Mesothelial cell of epicardium (in vitro differentiated cells): ENCODE measurements around the gene SYT3. TPM values are rescaled to one million over a fixed set of nuclear protein-coding genes. Genes with fewer than 3 reads are reported as not detected.
"Not testable (repeated sequence)": the region's sequence is repeated elsewhere in the genome, so short reads cannot be mapped to it uniquely, and the experiment has no call there.

Experiments
- DNase-seq, 2 experiments: peaks; one replicate each; pipeline ENCODE4 v3.0.0; 2021; ENCODE audit warnings: low spot score in 2 of 2; ENCODE audit not compliant: unreplicated experiment in 2 of 2
- H3K27ac Mint-ChIP-seq: 2 replicates; pipeline ENCODE4 v1.8.0; 2021; ENCODE audit warnings: mixed read lengths
- H3K27me3 Mint-ChIP-seq: 2 replicates; pipeline ENCODE4 v1.8.0; 2021; ENCODE audit warnings: low read depth, mixed read lengths
- H3K36me3 Mint-ChIP-seq: 2 replicates; pipeline ENCODE4 v1.8.0; 2021; ENCODE audit warnings: mixed read lengths
- H3K4me1 Mint-ChIP-seq: 2 replicates; pipeline ENCODE4 v1.8.0; 2021; ENCODE audit warnings: mixed read lengths
- H3K4me3 Mint-ChIP-seq: 2 replicates; pipeline ENCODE4 v1.8.0; 2021; ENCODE audit warnings: mild to moderate bottlenecking, moderate library complexity, mixed read lengths
- H3K9me3 Mint-ChIP-seq: 2 replicates; pipeline ENCODE4 v1.8.0; 2021; ENCODE audit warnings: mixed read lengths
- total RNA-seq: library from RNA; stranded (reverse); gene quantifications from 3 replicates; pipeline ENCODE4 v1.2.1, GENCODE V29; 2021
- TF ChIP-seq, protein P1 (sequence below): fragments of 200-600 bp; sonication (generic); IDR thresholded peaks from one replicate; pipeline ENCODE4 v1.5.0; 2021; ENCODE audit warnings: antibody characterized with exemption; ENCODE audit not compliant: unreplicated experiment

SYT3 gene
- total RNA-seq, 1 donor from 2014 or later, result 0.60 TPM

DNA sequence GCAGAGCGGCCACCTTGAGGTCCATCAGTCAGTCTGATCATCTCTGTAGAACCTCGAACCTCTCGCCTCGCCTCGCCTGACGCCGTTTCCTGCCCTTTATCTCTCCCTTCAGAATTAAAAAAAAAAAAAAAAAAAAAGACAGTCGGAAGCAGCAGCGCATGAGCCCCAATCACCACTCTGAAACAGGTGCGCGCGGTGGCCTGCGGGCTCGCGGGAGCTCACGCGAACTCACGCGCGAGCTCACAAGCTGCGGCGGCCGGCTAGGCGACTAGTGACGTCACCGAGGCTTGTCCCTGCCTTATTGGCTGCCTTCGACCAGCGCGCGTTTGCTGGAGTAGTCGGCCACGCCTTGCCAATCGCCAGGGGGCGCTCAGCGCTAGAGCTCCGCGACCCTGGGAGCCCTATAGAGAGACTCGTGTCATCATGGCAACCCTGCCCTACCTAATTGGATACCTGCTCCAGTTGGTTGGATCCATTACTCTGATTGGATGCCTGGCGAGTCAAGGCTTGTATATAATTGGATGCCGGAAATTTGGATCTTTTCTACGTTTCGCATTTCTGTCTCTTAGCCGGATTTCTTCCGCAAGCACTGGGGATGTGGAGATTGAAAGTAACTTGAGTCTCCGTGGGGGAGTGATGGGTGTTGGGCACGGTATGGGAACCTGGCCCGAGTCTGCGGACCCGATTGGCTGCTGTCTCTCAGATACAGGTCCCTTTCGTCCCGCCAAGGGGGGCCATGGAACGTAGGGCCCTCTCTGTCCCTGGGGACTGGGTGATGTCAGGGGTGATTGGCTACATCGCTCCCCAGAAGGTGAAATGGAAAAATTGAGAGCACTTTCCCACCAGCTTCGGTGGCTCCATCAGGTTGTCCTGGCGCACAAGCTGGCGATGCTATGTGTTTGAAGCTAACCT, 31.6 kb downstream of the SYT3 start:
- H3K27me3 Mint-ChIP-seq, result peaks cover 52% of the 10 kb centered on the region

DNA sequence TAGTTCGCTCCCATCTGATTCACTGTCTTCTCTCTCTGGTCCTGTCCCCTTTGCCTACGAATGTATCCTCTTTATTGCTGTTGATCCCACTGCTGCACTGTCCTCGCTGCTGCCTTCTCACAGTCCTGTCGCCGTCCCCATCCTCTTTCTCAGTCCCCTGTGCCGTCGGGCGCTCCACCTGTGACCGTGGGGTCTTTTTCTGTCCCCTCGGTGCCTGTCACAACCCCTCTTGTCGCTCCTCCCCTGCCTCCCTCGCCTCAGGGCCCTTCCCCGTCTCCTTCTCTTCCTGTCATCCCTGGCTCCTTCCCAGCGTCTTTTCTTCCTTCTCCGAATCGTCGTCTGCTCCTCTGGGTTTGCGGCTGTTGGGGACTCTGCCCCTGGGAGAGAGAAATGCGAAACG, 32.3 kb downstream of the SYT3 start:
- Mint-ChIP-seq H3K9me3 (peaks cover 9% of the 10 kb centered on the region), H3K27ac (no peak overlapping the region), H3K4me3 (no peak overlapping the region), H3K27me3 (peaks cover 58% of the 10 kb centered on the region), H3K36me3 (no peaks in the 10 kb centered on the region), H3K4me1 (no peaks in the 10 kb centered on the region)
- TF ChIP-seq, protein P1, sequence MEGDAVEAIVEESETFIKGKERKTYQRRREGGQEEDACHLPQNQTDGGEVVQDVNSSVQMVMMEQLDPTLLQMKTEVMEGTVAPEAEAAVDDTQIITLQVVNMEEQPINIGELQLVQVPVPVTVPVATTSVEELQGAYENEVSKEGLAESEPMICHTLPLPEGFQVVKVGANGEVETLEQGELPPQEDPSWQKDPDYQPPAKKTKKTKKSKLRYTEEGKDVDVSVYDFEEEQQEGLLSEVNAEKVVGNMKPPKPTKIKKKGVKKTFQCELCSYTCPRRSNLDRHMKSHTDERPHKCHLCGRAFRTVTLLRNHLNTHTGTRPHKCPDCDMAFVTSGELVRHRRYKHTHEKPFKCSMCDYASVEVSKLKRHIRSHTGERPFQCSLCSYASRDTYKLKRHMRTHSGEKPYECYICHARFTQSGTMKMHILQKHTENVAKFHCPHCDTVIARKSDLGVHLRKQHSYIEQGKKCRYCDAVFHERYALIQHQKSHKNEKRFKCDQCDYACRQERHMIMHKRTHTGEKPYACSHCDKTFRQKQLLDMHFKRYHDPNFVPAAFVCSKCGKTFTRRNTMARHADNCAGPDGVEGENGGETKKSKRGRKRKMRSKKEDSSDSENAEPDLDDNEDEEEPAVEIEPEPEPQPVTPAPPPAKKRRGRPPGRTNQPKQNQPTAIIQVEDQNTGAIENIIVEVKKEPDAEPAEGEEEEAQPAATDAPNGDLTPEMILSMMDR, result no peak
- no peak for DNase-seq

More for the DNA sequence above, 31.6 kb downstream of the SYT3 start:
- DNase-seq, result peak; percentile 68 to 83
- H3K9me3 Mint-ChIP-seq, result peaks cover 9% of the 10 kb centered on the region
- TF ChIP-seq, protein P1, result no peak
- H3K27ac Mint-ChIP-seq, result no peak overlapping the region
- no peak overlapping the region for H3K4me3 Mint-ChIP-seq
- no peaks in the 10 kb centered on the region for H3K4me1 Mint-ChIP-seq
- no peaks in the 10 kb centered on the region for H3K36me3 Mint-ChIP-seq

DNA sequence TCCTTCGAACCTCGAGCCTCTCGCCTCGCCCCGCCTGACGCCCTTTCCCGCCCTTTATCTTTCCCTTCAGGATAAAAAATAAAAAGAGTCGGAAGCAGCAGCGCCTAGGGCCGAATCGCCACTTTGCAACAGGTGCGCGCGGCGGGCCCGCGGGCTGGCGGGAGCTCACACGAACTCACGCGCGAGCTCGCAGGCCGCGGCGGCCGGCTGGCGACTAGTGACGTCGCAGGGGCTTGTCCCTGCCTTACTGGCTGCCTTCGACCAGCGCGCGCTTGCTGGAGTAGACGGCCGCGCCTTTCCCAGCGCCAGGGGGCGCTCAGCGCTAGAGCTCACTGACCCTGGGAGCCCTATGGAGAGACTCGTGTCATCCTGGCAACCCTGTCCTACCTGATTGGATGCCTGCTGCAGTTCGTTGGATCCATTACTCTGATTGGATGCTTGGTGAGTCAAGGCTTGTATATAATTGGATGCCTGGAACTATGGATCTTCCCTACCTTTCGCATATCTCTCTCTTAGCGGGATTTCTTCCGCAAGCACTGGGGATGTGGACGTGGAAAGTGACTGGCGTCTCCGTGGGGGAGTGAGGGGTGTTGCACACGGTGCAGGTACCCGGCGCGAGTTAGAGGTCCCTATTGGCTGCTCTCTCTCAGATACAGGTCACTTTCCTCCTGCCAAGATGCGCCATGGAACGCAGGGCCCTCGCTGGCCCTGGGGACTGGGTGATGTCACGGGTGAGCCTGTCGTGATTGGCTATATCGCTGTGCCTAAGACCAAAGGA, 33.4 kb downstream of the SYT3 start:
- not testable (repeated sequence) for H3K36me3 Mint-ChIP-seq, DNase-seq, H3K27ac Mint-ChIP-seq, H3K4me1 Mint-ChIP-seq, H3K9me3 Mint-ChIP-seq, H3K4me3 Mint-ChIP-seq
- H3K27me3 Mint-ChIP-seq, result peaks cover 67% of the 10 kb centered on the region

DNA sequence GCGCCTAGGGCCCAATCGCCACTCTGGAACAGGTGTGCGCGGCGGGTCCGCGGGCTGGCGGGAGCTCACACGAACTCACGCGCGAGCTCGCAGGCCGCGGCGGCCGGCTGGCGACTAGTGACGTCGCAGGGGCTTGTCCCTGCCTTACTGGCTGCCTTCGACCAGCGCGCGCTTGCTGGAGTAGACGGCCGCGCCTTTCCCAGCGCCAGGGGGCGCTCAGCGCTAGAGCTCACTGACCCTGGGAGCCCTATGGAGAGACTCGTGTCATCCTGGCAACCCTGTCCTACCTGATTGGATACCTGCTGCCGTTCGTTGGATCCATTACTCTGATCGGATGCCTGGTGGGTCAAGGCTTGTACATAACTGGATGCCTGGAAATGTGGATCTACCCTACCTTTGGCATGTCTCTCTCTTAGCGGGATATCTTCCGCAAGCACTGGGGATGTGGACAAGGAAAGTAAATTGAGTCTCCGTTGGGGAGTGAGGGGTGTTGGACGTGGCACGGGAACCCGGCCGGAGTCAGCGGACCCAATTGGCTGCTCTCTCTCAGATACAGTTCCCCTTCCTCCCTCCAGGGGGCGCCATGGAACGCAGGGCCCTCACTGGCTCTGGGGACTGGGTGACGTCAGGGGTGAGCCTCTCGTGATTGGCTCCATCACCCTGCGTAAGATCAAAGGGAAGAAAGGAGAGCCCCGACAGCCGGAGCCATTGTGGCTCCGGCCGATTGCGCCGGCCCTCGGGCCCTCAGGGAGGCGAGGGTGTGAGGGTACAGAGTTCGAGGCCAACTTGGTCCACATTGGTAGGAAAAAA, 35.2 kb downstream of the SYT3 start:
- peaks cover 76% of the 10 kb centered on the region for H3K27me3 Mint-ChIP-seq
- not testable (repeated sequence) for H3K27ac Mint-ChIP-seq, H3K9me3 Mint-ChIP-seq, H3K4me3 Mint-ChIP-seq, H3K4me1 Mint-ChIP-seq, H3K36me3 Mint-ChIP-seq, DNase-seq

DNA sequence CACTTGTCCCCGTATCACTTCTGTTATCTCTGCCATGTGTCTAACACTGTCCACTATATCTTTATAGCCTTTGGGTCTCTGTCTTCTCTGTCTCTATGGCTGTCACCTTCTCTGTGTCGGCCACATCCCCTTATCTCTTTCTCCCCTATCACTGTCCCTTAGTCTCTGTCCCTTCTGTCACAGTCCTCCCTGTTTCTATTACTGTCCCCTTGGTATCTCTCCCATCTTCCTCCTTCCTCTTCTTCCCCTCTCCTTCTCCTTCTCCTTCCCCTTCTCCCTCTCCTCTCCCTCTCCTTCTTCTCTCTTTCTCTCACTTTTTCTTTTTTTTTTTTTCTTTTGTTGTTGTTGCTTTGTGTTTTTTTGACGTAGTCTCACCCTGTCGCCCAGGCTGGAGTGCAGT, 36.7 kb downstream of the SYT3 start:
- Mint-ChIP-seq H3K27me3 (peaks cover 72% of the 10 kb centered on the region), H3K4me1 (no peaks in the 10 kb centered on the region), H3K4me3 (no peak overlapping the region), H3K36me3 (no peaks in the 10 kb centered on the region), H3K9me3 (no peaks in the 10 kb centered on the region), H3K27ac (no peak overlapping the region)
- no peak for DNase-seq
- TF ChIP-seq, protein P1, result no peak

DNA sequence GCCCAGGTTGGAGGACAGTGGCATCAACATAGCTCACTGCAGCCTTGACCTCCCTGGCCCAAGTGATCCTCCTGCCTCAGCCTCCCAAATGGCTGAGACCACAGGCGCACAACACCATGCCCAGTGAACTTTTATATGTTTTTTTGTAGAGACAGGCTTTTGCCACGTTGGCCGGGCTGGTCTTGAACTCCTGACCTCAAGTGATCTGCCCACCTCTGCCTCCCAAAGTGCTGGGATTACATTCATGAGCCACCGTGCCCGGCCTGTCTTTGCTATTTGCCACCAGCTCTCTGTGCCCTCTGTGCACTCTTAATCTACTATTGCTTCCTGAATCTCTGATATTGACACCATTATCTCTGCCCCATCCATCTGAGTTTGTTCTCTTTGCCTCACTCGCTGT, 37.2 kb downstream of the SYT3 start:
- peaks cover 71% of the 10 kb centered on the region for H3K27me3 Mint-ChIP-seq
- H3K27ac Mint-ChIP-seq, result no peak overlapping the region
- TF ChIP-seq, protein P1, result no peak
- no peaks in the 10 kb centered on the region for H3K4me1 Mint-ChIP-seq
- no peak for DNase-seq
- no peak overlapping the region for H3K4me3 Mint-ChIP-seq
- no peaks in the 10 kb centered on the region for H3K9me3 Mint-ChIP-seq
- H3K36me3 Mint-ChIP-seq, result no peaks in the 10 kb centered on the region
